Thoracic aorta (tissue), 2 donors: ENCODE data around the gene CYP2A13. TPM values are rescaled to one million over a fixed set of nuclear protein-coding genes. Genes with fewer than 3 reads are reported as not detected.
"Not testable (repeated sequence)": the region's sequence is repeated elsewhere in the genome, so short reads cannot be mapped to it uniquely, and the experiment has no call there.

ENCODE experiments used
- ATAC-seq: fragments of 150-250 bp; one replicate; pipeline ENCODE4 v1.8.0; 2017; ENCODE audit warnings: low read depth; ENCODE audit not compliant: insufficient number of reproducible peaks, low FRiP score
- DNase-seq: peaks from one replicate; pipeline ENCODE4 v3.0.0-alpha.2; 2020; ENCODE audit warnings: low spot score
- H3K27ac ChIP-seq, 2 donors: fragments of 200-600 bp; sonication (generic); 1 replicate in 1 of 2; 2 replicates in 1 of 2; pipeline ENCODE4 v1.5.1; 2016; ENCODE audit warnings: mild to moderate bottlenecking in 2 of 2, moderate library complexity in 2 of 2
- H3K27me3 ChIP-seq: fragments of 200-600 bp; sonication (generic); replicated peaks from 2 replicates; pipeline ENCODE4 v1.6.0; 2016; ENCODE audit warnings: mild to moderate bottlenecking; ENCODE audit not compliant: insufficient read depth
- H3K36me3 ChIP-seq: fragments of 200-600 bp; sonication (generic); one replicate; pipeline ENCODE4 v1.5.1; 2016
- H3K4me1 ChIP-seq, 2 donors: fragments of 200-600 bp; sonication (generic); 1 replicate in 1 of 2; 2 replicates in 1 of 2; pipeline versions ENCODE4 v1.5.1 to v1.6.0; 2016; ENCODE audit warnings: low read depth in 2 of 2, mild to moderate bottlenecking in 1 of 2; ENCODE audit not compliant: control insufficient read depth in 1 of 2
- H3K4me3 ChIP-seq: fragments of 200-600 bp; sonication (generic); 2 replicates; pipeline ENCODE4 v1.5.1; 2016; ENCODE audit warnings: mild to moderate bottlenecking
- H3K9me3 ChIP-seq: fragments of 200-600 bp; sonication (generic); 2 replicates; pipeline ENCODE4 v1.5.1; 2016
- total RNA-seq, 2 donors: library from RNA; depleted of rRNA; stranded (reverse); fragments of >200 nt; gene quantifications; one replicate each; pipeline versions ENCODE4 v1.1.0 to v1.2.3, GENCODE V29; 2016
- TF ChIP-seq, protein P1 (sequence below): fragments of 200-600 bp; sonication (generic); IDR thresholded peaks from one replicate; pipeline ENCODE4 v1.5.1; 2019; ENCODE audit warnings: antibody characterized with exemption

The CYP2A13 gene
- total RNA-seq, 2 donors from 2014 or later, result not detected

DNA sequence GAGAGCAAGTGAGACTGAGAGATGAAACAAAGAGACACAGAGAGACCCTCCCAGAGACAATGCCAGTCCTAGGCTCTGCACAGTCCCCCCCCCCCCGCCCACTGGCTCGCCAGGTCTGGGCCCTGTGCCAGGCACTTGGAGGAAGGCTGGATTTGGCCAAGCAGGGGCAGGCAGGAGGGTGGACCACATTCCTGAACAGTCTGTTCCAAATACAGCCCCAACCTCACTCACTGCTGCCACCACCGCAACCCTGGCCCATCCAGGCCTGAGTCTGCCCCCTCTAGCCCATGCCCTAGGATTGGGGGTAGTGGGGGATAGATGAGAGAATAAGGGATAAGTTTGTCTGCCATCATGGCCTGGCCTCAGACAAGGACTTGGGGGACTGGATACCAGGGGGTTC is 45.0 kb downstream of the CYP2A13 start:
- DNase-seq (no peak), ATAC-seq (no peak)
- TF ChIP-seq, protein P1, sequence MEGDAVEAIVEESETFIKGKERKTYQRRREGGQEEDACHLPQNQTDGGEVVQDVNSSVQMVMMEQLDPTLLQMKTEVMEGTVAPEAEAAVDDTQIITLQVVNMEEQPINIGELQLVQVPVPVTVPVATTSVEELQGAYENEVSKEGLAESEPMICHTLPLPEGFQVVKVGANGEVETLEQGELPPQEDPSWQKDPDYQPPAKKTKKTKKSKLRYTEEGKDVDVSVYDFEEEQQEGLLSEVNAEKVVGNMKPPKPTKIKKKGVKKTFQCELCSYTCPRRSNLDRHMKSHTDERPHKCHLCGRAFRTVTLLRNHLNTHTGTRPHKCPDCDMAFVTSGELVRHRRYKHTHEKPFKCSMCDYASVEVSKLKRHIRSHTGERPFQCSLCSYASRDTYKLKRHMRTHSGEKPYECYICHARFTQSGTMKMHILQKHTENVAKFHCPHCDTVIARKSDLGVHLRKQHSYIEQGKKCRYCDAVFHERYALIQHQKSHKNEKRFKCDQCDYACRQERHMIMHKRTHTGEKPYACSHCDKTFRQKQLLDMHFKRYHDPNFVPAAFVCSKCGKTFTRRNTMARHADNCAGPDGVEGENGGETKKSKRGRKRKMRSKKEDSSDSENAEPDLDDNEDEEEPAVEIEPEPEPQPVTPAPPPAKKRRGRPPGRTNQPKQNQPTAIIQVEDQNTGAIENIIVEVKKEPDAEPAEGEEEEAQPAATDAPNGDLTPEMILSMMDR, result no peak
- Histone ChIP-seq H3K9me3 (no peaks in the 10 kb centered on the region), H3K27me3 (no peaks in the 10 kb centered on the region), H3K36me3 (no peaks in the 10 kb centered on the region), H3K4me1 (peaks cover 0 to 7% of the 10 kb centered on the region in 2 donors), H3K27ac (no peak overlapping the region), H3K4me3 (no peak overlapping the region)

DNA sequence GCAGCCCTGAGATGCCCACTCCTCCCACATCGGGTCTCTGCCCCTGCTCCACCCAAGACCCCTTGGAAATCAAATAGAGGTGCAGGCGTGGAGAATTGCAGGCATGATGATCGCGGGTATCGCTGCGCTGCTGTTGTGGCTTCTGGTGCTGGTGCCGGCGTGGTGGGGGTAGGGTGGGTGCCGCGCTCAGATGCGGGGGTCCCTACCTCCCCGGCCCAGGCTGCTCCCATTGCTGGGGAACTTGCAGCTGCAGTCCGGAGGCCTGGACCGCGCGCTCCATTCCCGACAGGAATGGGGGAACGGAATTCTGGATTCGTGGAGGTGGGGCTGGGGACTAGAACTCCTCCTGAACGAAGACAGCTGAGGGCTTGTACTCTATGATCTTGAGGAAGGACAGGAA is 46.4 kb downstream of the CYP2A13 start:
- DNase-seq (no peak), ATAC-seq (no peak)
- no peaks in the 10 kb centered on the region for H3K36me3 ChIP-seq
- peaks cover 0 to 7% of the 10 kb centered on the region in 2 donors for H3K4me1 ChIP-seq
- TF ChIP-seq, protein P1, result no peak
- H3K27me3 ChIP-seq, result no peaks in the 10 kb centered on the region
- H3K9me3 ChIP-seq, result no peaks in the 10 kb centered on the region
- H3K4me3 ChIP-seq, result no peak overlapping the region
- no peak overlapping the region for H3K27ac ChIP-seq

DNA sequence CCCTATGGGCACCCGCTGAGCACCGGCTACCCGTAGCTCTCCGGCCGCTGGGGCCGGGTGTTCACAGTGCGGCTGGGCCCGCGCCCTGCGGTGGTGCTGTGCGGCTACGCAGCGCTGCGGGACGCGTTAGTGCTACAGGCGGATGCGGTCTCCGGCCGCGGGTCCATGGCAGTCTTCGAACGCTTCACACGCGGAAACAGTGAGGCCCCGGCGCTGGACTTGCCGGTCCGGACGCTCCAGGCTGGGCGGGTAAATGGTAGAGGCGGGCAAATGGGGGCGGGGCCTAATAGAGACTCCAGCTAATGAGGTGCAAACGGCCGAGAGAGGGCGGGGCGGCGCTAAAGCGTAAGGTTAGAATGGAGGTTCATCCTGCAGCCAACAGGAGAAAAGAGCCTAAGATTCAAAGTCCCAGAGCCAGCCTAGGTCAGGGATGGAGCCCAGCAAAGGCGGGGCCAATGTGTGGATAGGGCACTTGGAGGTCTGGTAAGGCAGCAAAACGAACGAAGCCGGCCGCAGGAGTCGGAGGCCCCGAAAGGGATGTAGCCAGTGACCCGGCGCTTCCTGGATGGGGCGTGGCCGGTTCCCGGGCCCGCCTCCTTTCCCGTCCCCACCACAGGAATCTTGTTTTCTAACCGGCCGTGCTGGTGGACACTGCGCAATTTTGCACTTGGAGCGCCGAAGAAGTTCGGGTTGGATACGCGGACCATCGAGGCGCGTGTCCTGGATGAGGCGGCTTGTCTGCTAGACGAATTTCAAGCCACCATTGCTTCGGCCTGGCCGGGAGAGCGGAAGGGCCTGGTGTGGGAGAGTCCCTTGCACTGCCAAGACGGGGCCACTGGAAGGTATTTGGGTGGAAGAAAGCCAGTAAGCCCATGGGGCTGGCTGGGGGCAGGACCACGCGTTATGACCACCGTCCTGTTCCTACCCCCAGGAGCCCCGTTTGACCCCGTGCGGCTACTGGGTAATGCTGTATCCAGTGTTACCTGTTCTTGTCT is 47.4 kb downstream of the CYP2A13 start:
- not testable (repeated sequence) for DNase-seq, H3K27me3 ChIP-seq, H3K4me1 ChIP-seq, H3K9me3 ChIP-seq, H3K36me3 ChIP-seq
- Histone ChIP-seq H3K4me3 (peak overlapping the region; percentile 71), H3K27ac (peak overlapping the region in 1 of 2 donors; percentile 26)
- peak; percentile 26 for ATAC-seq

DNA sequence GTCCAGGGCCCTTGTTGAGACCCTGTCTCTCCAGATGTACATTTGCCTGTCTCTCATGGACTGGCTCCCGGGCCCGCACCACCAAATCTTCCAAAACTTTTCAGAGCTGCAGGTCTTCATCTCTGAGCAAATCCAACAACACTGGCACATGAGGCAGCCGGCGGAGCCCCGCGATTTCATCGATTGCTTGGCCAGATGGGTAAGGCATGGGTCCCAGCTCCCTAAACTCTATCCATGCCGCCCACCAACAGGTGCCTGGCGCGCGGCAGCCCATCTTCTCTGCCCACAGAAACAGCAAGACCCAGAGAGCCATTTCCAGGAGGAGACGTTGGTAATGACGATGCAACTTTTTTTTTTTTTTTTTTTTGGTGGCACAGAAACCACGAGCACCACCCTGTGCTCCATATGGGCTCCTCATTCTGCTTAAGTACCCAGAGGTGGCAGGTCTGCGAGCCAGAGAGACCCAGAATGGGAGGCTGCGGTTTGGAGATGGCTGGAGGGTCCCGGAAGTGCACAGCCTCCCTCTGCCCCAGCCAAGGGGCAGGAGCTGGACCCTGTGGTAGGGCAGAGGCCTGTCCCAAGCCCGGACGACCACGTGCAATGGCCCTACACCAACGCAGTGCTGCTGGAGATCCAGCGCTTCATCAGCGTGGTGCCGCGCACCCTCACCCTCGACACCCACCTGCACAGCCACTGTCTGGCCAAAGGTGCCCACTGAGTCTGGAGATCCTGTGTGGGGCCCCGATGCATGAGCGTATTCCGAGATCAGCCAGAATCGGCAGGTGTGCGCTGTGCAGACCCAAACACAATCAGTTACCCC is 48.6 kb downstream of the CYP2A13 start:
- no peaks in the 10 kb centered on the region for H3K9me3 ChIP-seq
- H3K27ac ChIP-seq, result no peak overlapping the region
- H3K4me3 ChIP-seq, result no peak overlapping the region
- ATAC-seq (no peak), DNase-seq (no peak)
- TF ChIP-seq, protein P1, result no peak
- H3K27me3 ChIP-seq, result no peaks in the 10 kb centered on the region
- peaks cover 0 to 7% of the 10 kb centered on the region in 2 donors for H3K4me1 ChIP-seq
- no peaks in the 10 kb centered on the region for H3K36me3 ChIP-seq

DNA sequence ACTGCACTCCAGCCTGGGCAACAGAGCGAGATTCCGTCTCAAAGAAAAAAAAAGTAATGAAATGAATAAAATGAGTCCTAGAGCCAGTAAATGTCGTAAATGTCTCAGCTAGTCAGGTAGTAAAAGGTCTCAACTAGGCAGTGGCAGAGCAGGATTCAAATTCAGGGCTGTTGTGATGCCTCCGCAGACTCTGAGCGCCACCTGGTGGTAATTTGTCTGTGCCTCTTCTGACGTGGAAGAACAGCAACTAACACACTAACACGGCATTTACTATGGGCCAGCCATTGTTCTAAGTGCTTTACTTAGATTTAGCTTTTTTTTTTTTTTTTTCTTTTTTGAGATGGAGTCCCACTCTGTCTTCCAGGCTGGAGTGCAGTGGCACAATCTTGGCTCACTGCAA is 56.2 kb downstream of the CYP2A13 start:
- Histone ChIP-seq H3K4me3 (no peak overlapping the region), H3K27me3 (no peaks in the 10 kb centered on the region), H3K9me3 (no peaks in the 10 kb centered on the region), H3K4me1 (no peaks in the 10 kb centered on the region), H3K27ac (no peak overlapping the region), H3K36me3 (no peaks in the 10 kb centered on the region)
- peak; percentile 65 for DNase-seq
- ATAC-seq, result peak; percentile 50
- TF ChIP-seq, protein P1, result peak; percentile 77

Other genes with a start within 250 kb of the CYP2A13 start
- gene CYP2A6, start 238.0 kb upstream of the CYP2A13 start, total RNA-seq, result not detected
- not detected for gene CYP2A7, start 206.2 kb upstream of the CYP2A13 start, total RNA-seq
- gene CYP2B6, start 97.2 kb upstream of the CYP2A13 start, total RNA-seq, result not detected
- gene CYP2F1, start 26.0 kb downstream of the CYP2A13 start, total RNA-seq, result not detected
- 10 to 100 TPM in 1 of 2 donors, 1 to 10 TPM in 1; 2.3 to 12.4 TPM for gene CYP2S1, start 104.8 kb downstream of the CYP2A13 start, total RNA-seq
- 100 to 1,000 TPM; 138 to 157 TPM for gene AXL, start 130.8 kb downstream of the CYP2A13 start, total RNA-seq
- 100 to 1,000 TPM; 142 to 147 TPM for gene HNRNPUL1, start 175.9 kb downstream of the CYP2A13 start, total RNA-seq
- gene CCDC97, start 221.7 kb downstream of the CYP2A13 start, total RNA-seq, result 10 to 100 TPM; 15.2 to 22.4 TPM